Psoas muscle (tissue), 8 donors: ENCODE measurements around the gene SAMD4B. TPM values are rescaled to one million over a fixed set of nuclear protein-coding genes. Genes with fewer than 3 reads are reported as not detected.
A peak's percentile ranks its signal among the peaks of the same experiment; 100 is the strongest.

Experiments
- ATAC-seq, 4 donors: fragments of 200-7000 bp; cut with Tn5 transposase; one replicate each; pipeline ENCODE4 v1.9.1; 2020; ENCODE audit warnings: moderate library complexity in 3 of 4, mild to moderate bottlenecking in 2 of 4
- DNase-seq, 2 donors: peaks; one replicate each; pipeline ENCODE4 v3.0.0-alpha.2; 2020
- H3K27ac ChIP-seq: fragments of 200-600 bp; one replicate; pipeline ENCODE4 v1.8.0; 2022
- H3K27me3 ChIP-seq, 3 donors: fragments of 200-600 bp in 1 of 3; one replicate each; pipeline versions ENCODE4 v1.6.1 to v1.8.0; 2013 to 2022; ENCODE audit warnings: low read length in 2 of 3, mild to moderate bottlenecking in 2 of 3, moderate library complexity in 1 of 3; ENCODE audit not compliant: insufficient read depth in 3 of 3
- H3K36me3 ChIP-seq, 2 donors: fragments of 200-600 bp in 1 of 2; one replicate each; pipeline versions ENCODE4 v1.6.1 to v1.8.0; 2013 to 2022; ENCODE audit warnings: low read depth in 1 of 2, mild to moderate bottlenecking in 1 of 2, moderate library complexity in 1 of 2; ENCODE audit not compliant: insufficient read depth in 1 of 2
- H3K4me1 ChIP-seq: fragments of 200-600 bp; one replicate; pipeline ENCODE4 v1.8.0; 2022
- H3K4me3 ChIP-seq: fragments of 200-600 bp; one replicate; pipeline ENCODE4 v1.8.0; 2022; ENCODE audit warnings: mild to moderate bottlenecking
- H3K9me3 ChIP-seq: fragments of 200-600 bp; one replicate; pipeline ENCODE4 v1.8.0; 2022
- CTCF ChIP-seq: fragments of 200-600 bp; IDR thresholded peaks from one replicate; pipeline ENCODE4 v1.8.0; 2022; ENCODE audit warnings: antibody characterized with exemption
- WGBS, 3 donors: extraction: QIAGEN DNeasy Blood & Tissue Kit; methylation state at CpG; one replicate each; pipeline versions ENCODE4 v1.1.6 to v1.1.7; 2013; 5-methylcytosine and 5-hydroxymethylcytosine counted together
- intact Hi-C, 2 donors: fragments of 100-400 bp; cut with DNase I; formaldehyde crosslinking; loops; one replicate each; pipeline versions ENCODE4 v1.11.0 to v1.14.2; 2022
- polyA plus RNA-seq, 3 donors: library from polyadenylated mRNA; stranded (reverse); fragments of 200-250 nt; gene quantifications; one replicate each; pipeline ENCODE4 v1.2.3, GENCODE V29; 2013
- total RNA-seq, 4 donors: library from RNA; stranded (reverse); fragmentation: NEBNext Ultra II Directional in 2 of 4; extraction: Animal tissue kit (Norgen Biotek cat#: 25700) in 2 of 4; gene quantifications; one replicate each; pipeline versions ENCODE4 v1.2.1 to v1.2.4, GENCODE V29; 2021 to 2023
- donor health status: healthy with polysubstance abuse.
- donor health status: DM: no; HTN: no; CAD: no; lungs with moderate emphysema.
- donor health status: Bipolar disorder and iron deficiency.
- donor health status: healthy.
- donor health status: DM: yes; HTN: yes; CAD: no.
- donor health status: DM: no; HTN: no; CAD: no.
- donor health status: DM: no; HTN: no; CAD: no.
- donor health status: DM: yes; HTN: yes; CAD: no.

Gene SAMD4B
- total and polyA plus RNA-seq, 7 donors = 34.7 to 97.5 (median 58.4) TPM

- H3K4me1 ChIP-seq = no peaks in the 10 kb centered on the region
- no peaks in the 10 kb centered on the region for H3K36me3 ChIP-seq
- TF ChIP-seq CTCF = no peak
- DNase-seq (no peak), ATAC-seq (no peak)
- no peak overlapping the region for H3K4me3 ChIP-seq
- intact Hi-C loops = no loop called here
- H3K27me3 ChIP-seq = peaks cover 0 to 38% (median 25%) of the 10 kb centered on the region in 3 donors
- WGBS, 3 donors = 55 to 66% (median 56%) methylated on average over 11 of the region's 11 CpGs
- H3K9me3 ChIP-seq = no peaks in the 10 kb centered on the region
- H3K27ac ChIP-seq = no peak overlapping the region
These were observed 31.5 kb upstream of the SAMD4B start for GRCh38 chr19:39310558-39311311.

GRCh38 chr19:39314016-39314728, 28.0 kb upstream of the SAMD4B start:
- peak in 1 of 2 donors; percentile 46 for DNase-seq
- Histone ChIP-seq H3K4me3 (no peak overlapping the region), H3K27me3 (peaks cover 0 to 16% (median 6%) of the 10 kb centered on the region in 3 donors), H3K4me1 (no peaks in the 10 kb centered on the region), H3K9me3 (no peaks in the 10 kb centered on the region), H3K27ac (no peak overlapping the region), H3K36me3 (no peaks in the 10 kb centered on the region)
- intact Hi-C loops = no loop called here
- 93 to 96% (median 94%) methylated on average over 59 to 64 of the region's 64 CpGs for WGBS, 3 donors
- ATAC-seq = no peak
- TF ChIP-seq CTCF = no peak

- Histone ChIP-seq H3K9me3 (no peaks in the 10 kb centered on the region), H3K36me3 (no peaks in the 10 kb centered on the region), H3K27me3 (peaks cover 0 to 29% (median 6%) of the 10 kb centered on the region in 3 donors), H3K4me1 (no peaks in the 10 kb centered on the region), H3K4me3 (no peak overlapping the region), H3K27ac (no peak overlapping the region)
- ATAC-seq = no peak
- intact Hi-C loops = no loop called here
- DNase-seq = no peak
- WGBS, 3 donors = 93 to 100% (median 97%) methylated on average over 1 of the region's 1 CpG
- TF ChIP-seq CTCF = no peak
These were observed 26.3 kb upstream of the SAMD4B start for GRCh38 chr19:39315933-39316332.

- Histone ChIP-seq H3K9me3 (no peaks in the 10 kb centered on the region), H3K4me1 (no peaks in the 10 kb centered on the region)
- 88 to 90% (median 89%) methylated on average over 12 of the region's 12 CpGs for WGBS, 3 donors
These were observed 25.4 kb upstream of the SAMD4B start for GRCh38 chr19:39316627-39317321.

More at GRCh38 chr19:39316627-39317321, 25.4 kb upstream of the SAMD4B start:
- Histone ChIP-seq H3K27me3 (peaks cover 0 to 31% (median 6%) of the 10 kb centered on the region in 3 donors), H3K4me3 (no peak overlapping the region), H3K36me3 (no peaks in the 10 kb centered on the region), H3K27ac (no peak overlapping the region)
- intact Hi-C loops = no loop called here
- no peak for ATAC-seq
- TF ChIP-seq CTCF = no peak
- DNase-seq = no peak
